ENCODE results near the gene LSMEM2.
"Not testable (repeated sequence)": the region's sequence is repeated elsewhere in the genome, so short reads cannot be mapped to it uniquely, and the experiment has no call there.

LSMEM2 gene

DNA sequence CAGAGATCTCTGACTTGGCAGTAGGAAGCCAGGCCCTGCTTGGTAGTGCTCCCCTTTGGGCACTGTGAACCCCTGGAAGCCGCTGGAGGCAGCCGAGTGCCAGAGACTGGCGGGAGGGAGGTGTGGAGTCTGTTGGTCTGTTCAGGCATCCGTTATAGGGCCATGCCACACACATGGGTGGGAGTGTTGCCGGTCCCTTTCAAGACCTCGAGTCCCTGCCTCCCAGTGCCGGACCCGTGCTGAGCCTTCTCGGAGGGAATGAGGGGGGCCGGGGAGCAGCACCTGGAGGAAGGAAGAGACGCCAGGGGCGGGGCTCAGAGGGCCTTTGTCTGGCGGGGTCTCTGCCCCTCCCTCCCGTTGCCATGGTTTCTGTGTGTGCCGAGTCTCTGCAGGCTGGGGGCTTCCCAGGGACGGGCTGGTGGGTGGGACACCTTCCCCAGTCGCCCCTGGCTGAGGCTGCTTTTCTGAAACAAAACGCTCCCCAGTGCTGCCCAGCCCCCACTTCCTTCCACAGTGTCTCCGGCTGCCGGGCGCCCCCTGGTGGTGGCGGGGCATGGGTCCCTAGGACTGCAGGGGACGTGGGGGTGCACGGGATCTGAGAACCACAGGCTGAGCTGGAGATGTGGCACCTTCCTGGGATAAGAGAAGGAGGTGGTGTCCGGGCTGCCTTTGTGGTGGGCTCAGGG, 32.9 kb upstream of the LSMEM2 start:
- DNase-seq (ENCODE audit: low spot score), result peak; percentile 89

DNA sequence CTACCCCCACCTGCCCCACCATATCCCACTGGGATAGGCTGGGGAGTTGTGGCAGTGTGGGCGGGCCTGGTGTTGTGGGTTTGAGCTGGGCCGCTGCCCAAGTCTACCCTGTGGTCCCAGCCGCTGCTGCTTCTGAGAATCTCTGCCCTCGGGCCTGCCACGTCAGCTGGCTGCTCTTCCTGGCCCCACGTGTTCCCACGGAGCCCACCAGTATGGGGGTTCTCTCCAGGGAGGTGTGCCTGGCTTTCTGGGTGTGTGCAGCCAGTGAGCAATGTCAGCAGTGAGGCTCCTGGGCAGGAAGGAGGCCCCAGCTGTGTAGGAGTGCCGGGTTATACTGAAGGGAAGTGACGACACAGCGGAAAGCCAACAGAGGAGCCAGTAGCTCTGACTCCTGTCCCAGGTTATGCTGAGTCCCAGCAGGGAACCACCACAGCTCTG, 32.4 kb upstream of the LSMEM2 start:
- no peak for DNase-seq (ENCODE audit: low spot score)

GRCh38 chr3:50248387-50248786, 30.5 kb upstream of the LSMEM2 start:
- DNase-seq (ENCODE audit: low spot score), result no peak

GRCh38 chr3:50249457-50249856, 29.4 kb upstream of the LSMEM2 start:
- DNase-seq (ENCODE audit: low spot score), result no peak

- no peak for DNase-seq (ENCODE audit: low spot score)
Observed at GRCh38 chr3:50250514-50250913, 28.4 kb upstream of the LSMEM2 start.

GRCh38 chr3:50251220-50251619, 27.7 kb upstream of the LSMEM2 start:
- DNase-seq (ENCODE audit: low spot score), result peak; percentile 78

DNA sequence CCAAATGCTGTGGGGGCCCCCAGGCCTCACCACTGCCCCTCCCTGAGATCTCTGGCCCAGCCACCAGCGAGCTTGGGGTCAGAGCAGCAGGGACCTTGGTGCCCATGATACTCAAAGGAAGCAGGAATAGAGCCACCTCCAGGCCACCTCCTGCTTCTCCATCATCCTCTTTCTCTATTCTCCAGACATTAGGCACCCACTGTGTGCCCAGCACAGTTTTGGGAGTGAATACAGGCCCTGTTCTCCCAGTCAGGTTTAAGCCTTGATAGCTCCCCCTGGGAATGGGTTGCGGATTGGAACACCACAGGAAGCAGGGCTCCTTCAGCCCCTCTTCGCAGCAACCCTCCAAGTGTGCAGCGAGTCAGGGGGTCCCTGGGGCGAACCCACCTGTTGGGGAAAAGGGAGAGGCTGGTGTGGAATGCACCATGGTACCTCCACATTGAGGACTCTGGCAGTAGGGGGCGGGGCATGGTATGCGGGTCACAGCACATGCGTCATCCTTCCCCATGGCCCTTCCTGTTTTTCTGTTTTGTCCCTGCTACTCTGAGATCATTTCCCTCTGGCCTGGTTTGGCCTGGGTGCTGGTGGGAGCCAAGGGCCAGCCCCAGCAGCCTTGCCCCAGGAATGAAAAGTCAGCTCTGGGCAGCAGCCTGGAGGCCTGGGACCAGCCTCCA, 24.2 kb upstream of the LSMEM2 start:
- no peak for DNase-seq (ENCODE audit: low spot score)

DNA sequence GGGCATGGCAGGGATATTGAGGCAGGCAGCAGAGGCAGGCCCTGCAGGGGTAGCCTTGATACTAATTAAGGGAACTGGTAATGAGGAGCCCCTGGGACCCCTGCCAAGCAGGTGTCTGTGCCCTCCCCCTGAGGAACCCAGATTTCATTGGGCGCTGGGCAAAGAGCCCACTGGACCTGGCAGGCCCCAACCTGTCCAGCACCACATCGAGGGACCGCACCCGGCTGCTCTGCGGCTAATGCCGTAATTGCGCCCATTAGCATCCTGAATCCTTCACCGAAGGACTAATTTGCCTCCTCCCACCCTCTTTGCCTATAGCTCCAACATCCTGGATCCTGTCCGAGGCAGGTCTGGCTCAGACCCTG, 23.7 kb upstream of the LSMEM2 start:
- no peak for DNase-seq (ENCODE audit: low spot score)

GRCh38 chr3:50256978-50257890, 21.7 kb upstream of the LSMEM2 start:
- DNase-seq (ENCODE audit: low spot score), result peak; percentile 42

- no peak for DNase-seq (ENCODE audit: low spot score)
Observed at GRCh38 chr3:50258029-50258680, 20.7 kb upstream of the LSMEM2 start.

GRCh38 chr3:50258979-50259378, 19.9 kb upstream of the LSMEM2 start:
- DNase-seq (ENCODE audit: low spot score), result no peak

GRCh38 chr3:50259432-50260026, 19.4 kb upstream of the LSMEM2 start:
- no peak for DNase-seq (ENCODE audit: low spot score)

DNA sequence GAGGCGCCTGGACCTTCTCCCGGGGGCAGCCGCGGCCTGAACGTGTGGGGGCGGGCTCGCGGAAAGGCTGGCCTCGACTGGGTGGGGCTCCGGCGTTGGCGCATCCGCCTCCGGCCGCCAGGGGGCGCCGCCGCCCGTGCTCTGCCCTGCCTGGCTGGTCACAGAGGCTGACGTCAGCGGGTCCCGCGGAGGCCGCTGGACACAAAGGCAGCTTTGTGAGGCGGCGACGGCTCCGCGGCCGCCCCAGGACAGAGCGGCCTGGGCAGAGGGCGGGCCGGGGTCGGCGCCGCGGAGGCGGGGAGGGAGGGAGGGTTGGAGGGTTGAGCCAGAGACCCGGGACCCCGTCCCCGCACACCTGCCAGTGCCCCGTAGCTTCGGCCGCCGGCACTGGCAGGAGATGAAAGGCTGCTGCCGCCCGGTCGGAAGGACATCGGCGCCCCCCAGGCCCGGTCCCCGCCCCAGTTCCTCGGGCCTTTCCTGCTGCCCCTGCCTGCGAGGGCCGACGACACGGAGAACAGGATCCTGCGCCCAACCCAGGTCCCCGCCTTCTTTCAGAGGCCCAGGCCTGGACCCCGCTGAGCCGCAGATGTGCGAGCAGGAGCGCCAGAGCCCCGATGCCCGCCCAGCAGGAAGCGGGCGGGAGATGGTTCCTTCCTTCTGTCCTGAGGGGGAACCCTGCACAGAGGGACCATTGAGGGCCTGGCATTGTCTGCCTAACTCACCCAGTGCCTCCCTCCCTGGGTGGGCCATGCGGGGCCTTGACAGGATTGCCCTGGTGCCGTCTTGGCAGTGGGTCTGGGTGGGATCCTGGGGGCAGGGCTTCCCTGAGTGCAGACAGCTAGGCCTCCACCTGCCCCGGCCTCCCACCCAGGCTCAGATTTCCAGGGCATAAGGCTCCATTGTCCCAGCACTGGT, 18.6 kb upstream of the LSMEM2 start:
- DNase-seq (ENCODE audit: low spot score), result peak; percentile 83

DNA sequence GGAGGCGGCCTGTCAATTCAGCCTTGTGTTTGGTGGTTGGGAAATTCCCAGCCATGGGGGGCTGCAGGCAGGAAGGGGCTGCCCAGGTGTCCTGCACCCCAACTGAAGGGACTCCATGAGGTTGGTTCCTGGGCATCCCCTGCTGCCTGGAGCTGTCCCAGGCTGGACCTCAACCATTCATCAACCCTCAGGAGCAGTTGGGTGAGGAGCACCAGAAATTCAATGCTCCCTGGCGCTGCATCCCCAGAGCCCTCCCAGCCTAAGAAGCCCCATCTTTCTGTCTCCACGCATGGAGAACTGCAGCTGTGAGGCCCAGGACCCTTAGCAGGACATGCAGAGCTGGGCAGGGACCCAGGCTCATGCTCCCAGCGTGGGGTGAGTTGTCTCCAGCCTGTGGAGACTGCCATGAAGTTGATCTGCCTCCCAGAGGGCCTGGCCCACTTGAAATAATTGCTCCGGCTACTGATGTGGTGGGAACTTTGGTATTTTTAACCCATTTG, 17.9 kb upstream of the LSMEM2 start:
- DNase-seq (ENCODE audit: low spot score), result no peak

- DNase-seq (ENCODE audit: low spot score), result no peak
Observed at GRCh38 chr3:50261505-50261904, 17.4 kb upstream of the LSMEM2 start.

- DNase-seq (ENCODE audit: low spot score), result not testable (repeated sequence)
Observed at GRCh38 chr3:50262200-50262599, 16.7 kb upstream of the LSMEM2 start.

DNA sequence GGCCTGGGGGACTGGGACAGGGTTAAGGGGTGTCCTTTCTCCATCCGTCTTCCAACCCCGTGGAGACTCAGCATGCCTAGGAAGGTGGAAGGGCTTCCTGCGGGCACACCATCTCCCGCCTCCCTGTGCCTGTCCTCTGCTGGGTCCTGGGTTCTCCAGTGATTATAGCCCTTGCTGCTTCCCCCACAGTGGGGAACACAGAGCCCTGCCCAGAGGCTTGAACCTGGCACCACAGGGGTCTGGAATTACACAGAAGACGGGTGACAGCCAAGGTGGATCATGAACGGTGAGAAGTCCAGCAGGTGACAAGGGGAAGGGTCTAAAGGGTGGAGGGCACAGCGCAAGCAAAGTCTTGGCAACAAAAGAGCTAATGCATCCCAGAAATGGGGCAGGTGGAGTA, 16.1 kb upstream of the LSMEM2 start:
- no peak for DNase-seq (ENCODE audit: low spot score)

DNA sequence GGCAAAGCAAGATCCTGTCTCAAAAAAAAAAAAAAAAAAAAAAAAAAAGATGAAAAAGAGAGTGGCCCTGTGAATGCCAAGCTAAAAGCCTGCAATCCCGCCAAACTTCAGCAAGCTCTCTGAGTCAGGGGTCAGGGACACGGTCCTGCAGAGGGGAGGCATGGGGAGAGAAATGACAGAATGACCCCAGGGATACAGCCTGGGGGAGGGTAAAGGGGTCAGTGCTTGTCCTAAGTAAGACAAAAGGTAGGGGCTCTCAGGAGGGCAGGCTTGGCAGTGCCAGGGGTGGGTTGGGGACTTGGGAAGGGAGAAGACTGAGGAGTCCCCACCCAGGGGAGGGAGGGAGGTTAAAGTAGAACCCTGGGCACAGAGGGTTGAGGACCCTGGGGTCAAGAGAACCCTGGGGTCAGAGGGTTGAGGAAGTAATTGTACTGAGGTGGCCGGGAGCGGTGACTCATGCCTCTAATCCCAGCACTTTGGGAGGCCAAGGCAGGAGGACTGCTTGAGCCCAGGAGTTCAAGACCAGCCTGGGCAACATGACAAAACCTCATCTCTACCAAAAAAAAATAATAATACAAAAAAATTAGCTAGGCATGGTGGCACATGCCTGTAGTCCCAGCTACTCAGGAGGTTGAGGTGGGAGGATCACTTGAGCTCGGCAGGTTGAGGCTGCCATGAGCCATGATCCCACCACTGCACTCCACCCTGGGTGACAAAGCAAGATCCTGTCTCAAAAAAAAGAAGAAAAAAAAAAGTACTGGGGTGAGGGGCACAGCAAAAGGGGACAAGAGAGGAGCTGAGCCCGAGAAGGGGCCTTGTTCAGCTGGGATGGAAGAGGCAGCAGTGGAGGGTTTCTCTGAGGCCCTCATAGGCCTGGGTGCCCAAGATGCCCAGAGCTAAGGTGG, 15.2 kb upstream of the LSMEM2 start:
- no peak for DNase-seq (ENCODE audit: low spot score)

GRCh38 chr3:50264383-50264963, 14.4 kb upstream of the LSMEM2 start:
- no peak for DNase-seq (ENCODE audit: low spot score)

Measured in hematopoietic multipotent progenitor cell treated with erythropoietin and hydrocortisone succinate and interleukin-3 and kit ligand, for 15 days (in vitro differentiated cells).